ENCODE data around the gene C5orf63.
A peak's percentile ranks its signal among the peaks of the same experiment; 100 is the strongest.
"Not testable (repeated sequence)": the region's sequence is repeated elsewhere in the genome, so short reads cannot be mapped to it uniquely, and the experiment has no call there.

C5orf63 gene

GRCh38 chr5:127060470-127060985, 12.8 kb downstream of the C5orf63 start:
- peaks cover 2% of the 10 kb centered on the region for H3K4me1 Mint-ChIP-seq (ENCODE audit: low read depth)
- peaks cover 6% of the 10 kb centered on the region for H3K9me3 Mint-ChIP-seq (ENCODE audit: low read depth)
- H3K4me3 Mint-ChIP-seq, result no peak overlapping the region
- no peaks in the 10 kb centered on the region for H3K27me3 Mint-ChIP-seq
- H3K27ac Mint-ChIP-seq, result no peak overlapping the region
- H3K36me3 Mint-ChIP-seq, result peaks cover 20% of the 10 kb centered on the region

- Mint-ChIP-seq H3K36me3 (peaks cover 29% of the 10 kb centered on the region), H3K4me3 (no peak overlapping the region), H3K4me1 (ENCODE audit: low read depth) (peaks cover 2% of the 10 kb centered on the region), H3K9me3 (ENCODE audit: low read depth) (peaks cover 6% of the 10 kb centered on the region), H3K27me3 (no peaks in the 10 kb centered on the region), H3K27ac (no peak overlapping the region)
These were observed 16.4 kb downstream of the C5orf63 start for GRCh38 chr5:127056896-127057295.

DNA sequence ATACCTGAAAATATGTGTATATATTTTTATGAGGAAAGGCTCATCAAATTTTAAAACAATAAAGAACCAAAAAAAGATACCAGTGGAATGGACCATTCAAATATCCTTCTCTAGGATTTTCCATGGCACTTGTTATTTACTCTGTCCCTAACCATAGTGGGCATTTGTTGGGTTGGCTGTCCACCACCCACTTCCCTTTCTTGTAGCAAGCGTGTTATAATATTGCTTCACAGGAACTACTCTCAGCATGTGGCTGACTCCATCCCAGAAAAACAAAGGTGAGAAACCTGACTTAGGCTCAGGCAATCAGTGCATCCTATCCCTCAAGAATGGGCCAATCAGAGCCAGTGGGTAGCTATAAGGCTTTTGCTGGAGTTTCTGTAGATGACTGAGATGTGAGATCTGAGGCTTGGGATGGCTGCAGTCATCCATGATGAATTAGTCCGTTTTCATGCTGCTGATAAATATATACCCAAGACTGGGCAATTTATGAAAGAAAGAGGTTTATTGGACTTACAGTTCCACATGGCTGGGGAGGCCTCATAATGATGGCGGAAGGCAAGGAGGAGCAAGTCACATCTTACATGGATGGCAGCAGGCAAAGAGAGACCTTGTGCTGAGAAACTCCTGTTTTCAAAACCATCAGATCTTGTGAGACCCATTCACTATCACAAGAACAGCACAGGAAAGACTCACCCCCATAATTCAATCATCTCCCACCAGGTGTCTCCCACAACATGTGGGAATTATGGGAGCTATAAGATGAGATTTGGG, 17.2 kb downstream of the C5orf63 start:
- no peak overlapping the region for H3K27ac Mint-ChIP-seq
- peaks cover 32% of the 10 kb centered on the region for H3K36me3 Mint-ChIP-seq
- H3K4me3 Mint-ChIP-seq, result no peak overlapping the region
- H3K9me3 Mint-ChIP-seq (ENCODE audit: low read depth), result peaks cover 6% of the 10 kb centered on the region
- H3K27me3 Mint-ChIP-seq, result no peaks in the 10 kb centered on the region
- peaks cover 2% of the 10 kb centered on the region for H3K4me1 Mint-ChIP-seq (ENCODE audit: low read depth)

DNA sequence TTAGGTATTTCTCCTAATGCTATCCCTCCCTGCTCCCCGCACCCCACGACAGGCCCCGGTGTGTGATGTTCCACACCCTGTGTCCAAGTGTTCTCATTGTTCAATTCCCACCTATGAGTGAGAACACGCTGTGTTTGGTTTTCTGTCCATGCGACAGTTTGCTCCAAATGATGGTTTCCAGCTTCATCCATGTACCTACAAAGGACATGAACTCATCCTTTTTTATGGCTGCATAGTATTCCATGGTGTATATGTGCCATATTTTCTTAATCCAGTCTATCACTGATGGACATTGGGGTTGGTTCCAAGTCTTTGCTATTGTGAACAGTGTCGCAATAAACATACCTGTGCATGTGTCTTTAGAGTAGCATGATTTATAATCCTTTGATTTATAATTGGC, 19.8 kb downstream of the C5orf63 start:
- H3K36me3 Mint-ChIP-seq, result peaks cover 31% of the 10 kb centered on the region
- not testable (repeated sequence) for H3K9me3 Mint-ChIP-seq (ENCODE audit: low read depth); H3K27ac Mint-ChIP-seq; H3K4me1 Mint-ChIP-seq (ENCODE audit: low read depth); H3K4me3 Mint-ChIP-seq; H3K27me3 Mint-ChIP-seq

GRCh38 chr5:127053049-127053448, 20.3 kb downstream of the C5orf63 start:
- Mint-ChIP-seq H3K9me3 (ENCODE audit: low read depth) (peaks cover 6% of the 10 kb centered on the region), H3K27ac (no peak overlapping the region), H3K27me3 (no peaks in the 10 kb centered on the region), H3K36me3 (peaks cover 31% of the 10 kb centered on the region), H3K4me3 (no peak overlapping the region), H3K4me1 (ENCODE audit: low read depth) (no peaks in the 10 kb centered on the region)

DNA sequence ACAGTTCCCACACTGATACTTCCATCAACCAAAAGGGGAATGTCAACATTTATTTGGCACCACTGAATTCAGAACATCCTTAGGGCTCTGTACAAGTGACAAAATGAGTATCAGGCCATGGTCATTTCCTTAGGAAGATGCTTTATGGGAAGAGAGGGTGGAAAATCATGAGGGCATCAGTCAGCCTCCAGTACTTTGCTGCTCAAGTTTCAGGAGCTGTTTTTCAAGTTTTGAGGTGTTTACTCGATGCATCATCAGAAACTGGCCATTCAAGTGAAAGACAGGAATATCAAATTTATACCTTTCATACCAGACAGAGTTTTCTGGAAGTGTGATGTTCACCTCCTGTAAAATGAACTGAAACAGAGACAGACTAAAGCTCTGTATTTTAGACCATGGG, 21.7 kb downstream of the C5orf63 start:
- H3K4me1 Mint-ChIP-seq (ENCODE audit: low read depth), result no peaks in the 10 kb centered on the region
- no peak overlapping the region for H3K27ac Mint-ChIP-seq
- H3K36me3 Mint-ChIP-seq, result peaks cover 23% of the 10 kb centered on the region
- no peak overlapping the region for H3K4me3 Mint-ChIP-seq
- H3K9me3 Mint-ChIP-seq (ENCODE audit: low read depth), result peaks cover 6% of the 10 kb centered on the region
- H3K27me3 Mint-ChIP-seq, result no peaks in the 10 kb centered on the region

- Mint-ChIP-seq H3K27me3 (no peaks in the 10 kb centered on the region), H3K4me1 (ENCODE audit: low read depth) (no peaks in the 10 kb centered on the region), H3K27ac (no peak overlapping the region), H3K9me3 (ENCODE audit: low read depth) (no peaks in the 10 kb centered on the region), H3K36me3 (peaks cover 1% of the 10 kb centered on the region), H3K4me3 (no peak overlapping the region)
These were observed 26.8 kb downstream of the C5orf63 start for GRCh38 chr5:127046343-127047072.

DNA sequence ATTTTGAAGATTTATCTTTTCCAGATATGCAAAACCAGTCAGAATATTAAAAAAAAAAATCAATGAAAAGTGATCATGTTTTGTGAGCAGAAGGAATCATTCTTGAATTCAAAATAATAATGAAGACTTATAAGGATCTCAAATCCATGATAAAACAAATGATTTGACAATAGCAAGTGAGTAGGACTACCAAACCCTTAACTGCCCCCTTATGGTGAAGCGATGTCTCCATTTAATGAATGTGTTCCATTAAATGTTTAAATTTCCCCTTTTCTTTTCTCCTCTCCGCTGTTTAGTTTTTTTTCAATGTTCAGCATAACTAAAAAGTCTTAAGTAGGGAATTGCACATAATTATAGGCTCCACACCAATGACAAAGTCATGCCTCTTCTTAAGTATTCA, 30.7 kb downstream of the C5orf63 start:
- no peak overlapping the region for H3K27ac Mint-ChIP-seq
- H3K9me3 Mint-ChIP-seq (ENCODE audit: low read depth), result no peaks in the 10 kb centered on the region
- no peak overlapping the region for H3K4me3 Mint-ChIP-seq
- H3K4me1 Mint-ChIP-seq (ENCODE audit: low read depth), result no peaks in the 10 kb centered on the region
- H3K36me3 Mint-ChIP-seq, result no peaks in the 10 kb centered on the region
- no peaks in the 10 kb centered on the region for H3K27me3 Mint-ChIP-seq

DNA sequence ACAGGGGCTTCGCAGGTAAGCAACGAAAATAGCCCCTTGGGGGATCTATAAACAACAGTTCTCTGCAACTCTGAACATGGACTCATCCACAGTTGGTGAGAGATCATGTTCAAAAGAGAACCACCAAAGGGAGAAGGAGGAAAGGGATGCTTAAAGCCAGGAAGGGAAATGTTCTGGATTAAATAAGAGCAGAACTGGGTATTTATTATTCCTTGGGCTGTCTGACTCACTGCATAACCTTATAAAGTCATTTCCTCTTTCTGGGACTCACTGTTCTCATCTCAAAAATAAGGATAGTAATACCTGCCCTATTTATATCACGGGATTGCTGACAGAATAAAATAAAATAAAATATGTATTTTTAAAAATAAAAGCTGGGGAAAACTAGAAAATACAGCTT, 31.7 kb downstream of the C5orf63 start:
- no peaks in the 10 kb centered on the region for H3K36me3 Mint-ChIP-seq
- H3K4me1 Mint-ChIP-seq (ENCODE audit: low read depth), result no peaks in the 10 kb centered on the region
- H3K4me3 Mint-ChIP-seq, result no peak overlapping the region
- no peak overlapping the region for H3K27ac Mint-ChIP-seq
- H3K9me3 Mint-ChIP-seq (ENCODE audit: low read depth), result no peaks in the 10 kb centered on the region
- H3K27me3 Mint-ChIP-seq, result no peaks in the 10 kb centered on the region

DNA sequence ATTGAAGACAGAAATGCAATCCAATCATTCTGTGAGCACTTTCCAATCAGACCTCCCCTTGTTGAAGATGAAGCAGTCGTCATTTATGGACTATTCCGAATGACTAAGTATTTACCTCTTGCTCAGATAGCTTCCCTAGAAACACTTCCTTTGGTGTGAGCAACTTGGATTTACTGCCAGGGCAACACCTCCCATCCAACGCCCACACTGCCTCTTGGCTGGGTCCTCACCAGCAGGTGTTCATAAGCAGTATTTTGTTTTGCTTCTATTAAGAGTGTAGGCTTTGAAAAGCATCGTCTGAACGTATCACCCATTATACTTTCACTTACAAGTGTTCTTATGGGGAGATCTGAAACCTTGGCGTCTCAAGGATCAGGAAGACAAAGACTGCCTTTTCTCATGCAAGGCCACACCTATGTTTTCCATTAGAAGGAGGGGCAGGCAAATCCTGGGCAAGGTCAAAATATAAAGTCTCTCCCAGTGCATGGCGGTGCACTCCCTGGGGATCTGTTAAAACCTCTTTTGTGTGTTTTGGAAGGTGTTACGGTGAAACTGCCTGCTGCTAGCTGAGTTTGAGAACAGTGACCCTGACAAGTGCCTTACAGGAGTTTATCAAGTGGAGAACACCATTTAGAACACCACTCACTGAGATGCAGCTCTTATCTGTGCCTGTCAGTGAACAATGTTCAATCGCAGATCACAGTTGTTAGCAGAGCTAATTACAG, 32.3 kb downstream of the C5orf63 start:
- Mint-ChIP-seq H3K36me3 (peaks cover 3% of the 10 kb centered on the region), H3K9me3 (ENCODE audit: low read depth) (no peaks in the 10 kb centered on the region), H3K4me1 (ENCODE audit: low read depth) (no peaks in the 10 kb centered on the region), H3K27me3 (no peaks in the 10 kb centered on the region), H3K4me3 (no peak overlapping the region), H3K27ac (no peak overlapping the region)

DNA sequence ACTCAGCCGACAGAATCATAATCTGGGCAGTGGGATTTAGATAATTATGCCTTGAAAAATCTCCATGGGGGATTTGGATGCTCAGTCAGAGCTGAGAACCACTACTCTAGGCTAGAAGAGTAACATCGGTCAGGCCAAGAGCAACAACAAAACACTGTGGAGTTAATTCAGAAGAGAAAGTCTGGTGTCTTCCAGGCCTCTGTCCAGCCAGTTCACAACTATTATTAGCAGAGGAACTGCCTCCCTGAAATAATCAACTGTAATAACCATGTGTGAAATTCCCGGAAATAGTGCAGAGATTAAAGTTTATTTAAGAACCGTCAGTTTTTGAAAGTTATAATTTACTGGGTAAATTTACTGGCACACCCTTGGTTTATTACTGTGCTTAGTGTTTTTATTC, 34.8 kb downstream of the C5orf63 start:
- Mint-ChIP-seq H3K27ac (no peak overlapping the region), H3K36me3 (peaks cover 3% of the 10 kb centered on the region), H3K9me3 (ENCODE audit: low read depth) (no peaks in the 10 kb centered on the region), H3K4me3 (no peak overlapping the region), H3K27me3 (no peaks in the 10 kb centered on the region), H3K4me1 (ENCODE audit: low read depth) (no peaks in the 10 kb centered on the region)

GRCh38 chr5:127031863-127032232, 41.5 kb downstream of the C5orf63 start:
- no peaks in the 10 kb centered on the region for H3K9me3 Mint-ChIP-seq (ENCODE audit: low read depth)
- H3K27ac Mint-ChIP-seq, result peak overlapping the region; percentile 72
- H3K4me3 Mint-ChIP-seq, result peak overlapping the region; percentile 89
- H3K36me3 Mint-ChIP-seq, result peaks cover 3% of the 10 kb centered on the region
- peaks cover 18% of the 10 kb centered on the region for H3K4me1 Mint-ChIP-seq (ENCODE audit: low read depth)
- peaks cover 4% of the 10 kb centered on the region for H3K27me3 Mint-ChIP-seq

- H3K9me3 Mint-ChIP-seq (ENCODE audit: low read depth), result no peaks in the 10 kb centered on the region
- H3K4me1 Mint-ChIP-seq (ENCODE audit: low read depth), result peaks cover 19% of the 10 kb centered on the region
- peaks cover 4% of the 10 kb centered on the region for H3K27me3 Mint-ChIP-seq
- H3K27ac Mint-ChIP-seq, result peak overlapping the region; percentile 72
- H3K36me3 Mint-ChIP-seq, result peaks cover 2% of the 10 kb centered on the region
- peak overlapping the region; percentile 89 for H3K4me3 Mint-ChIP-seq
These were observed 42.0 kb downstream of the C5orf63 start for GRCh38 chr5:127031147-127031862.

DNA sequence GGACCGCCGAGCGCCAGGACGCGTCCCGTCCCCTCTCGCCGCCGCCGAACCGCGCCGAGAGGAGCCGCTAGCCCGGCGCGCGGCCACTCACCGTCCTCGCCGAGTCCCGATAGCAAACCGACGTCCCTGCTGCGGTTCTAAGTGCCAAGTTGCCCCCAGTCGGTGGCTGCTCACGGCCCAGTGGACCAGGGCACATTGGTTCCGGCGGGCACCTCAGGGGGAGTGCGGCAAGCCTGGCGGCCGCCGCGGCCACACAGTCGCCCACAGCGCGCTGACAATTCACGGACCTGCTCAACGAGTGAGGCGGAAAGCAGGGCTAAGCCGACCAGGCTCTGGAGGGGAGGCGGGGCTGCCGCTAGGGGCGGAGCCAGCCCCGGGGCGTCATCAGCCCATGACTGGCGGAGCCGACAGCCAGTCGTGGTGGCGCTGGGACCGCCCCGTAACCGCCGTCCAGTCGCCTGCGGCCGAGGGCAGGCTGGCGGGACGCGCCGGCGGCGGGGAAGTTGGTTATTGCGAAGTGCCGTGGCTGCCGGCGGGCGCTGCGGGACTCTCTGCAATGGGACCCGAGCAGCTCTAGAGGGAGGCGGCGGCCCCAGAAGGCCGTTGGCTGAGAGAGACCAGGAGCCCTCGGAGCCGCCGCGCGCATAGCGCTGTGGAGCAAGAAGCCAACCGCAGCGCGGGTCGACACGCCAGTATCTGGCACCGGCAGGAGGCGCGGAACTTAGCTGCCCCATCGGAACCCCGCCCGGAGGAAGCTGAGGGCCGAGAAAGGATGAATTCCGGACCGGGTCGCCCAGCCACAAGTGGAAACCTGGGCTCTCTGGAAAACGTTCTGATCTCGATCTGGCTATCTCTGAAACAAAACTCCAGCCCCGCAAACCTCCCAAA, 42.8 kb downstream of the C5orf63 start, which contains the start of gene MARCHF3:
Gene MARCHF3, minus strand, starts transcription at position 300 of the 888 bp plus-strand sequence. CDS start 112,387 bp downstream, outside the sequence.
- peak within 1 kb of the TSS; percentile 89 for H3K4me3 Mint-ChIP-seq
- peaks cover 4% of the 10 kb centered on the region for H3K27me3 Mint-ChIP-seq
- H3K36me3 Mint-ChIP-seq, result no peaks in the 10 kb centered on the region
- peaks cover 22% of the 10 kb centered on the region for H3K4me1 Mint-ChIP-seq (ENCODE audit: low read depth)
- H3K27ac Mint-ChIP-seq, result peak within 1 kb of the TSS; percentile 72
- no peaks in the 10 kb centered on the region for H3K9me3 Mint-ChIP-seq (ENCODE audit: low read depth)

Data from activated naive CD8-positive, alpha-beta T cell (primary cell).